Fibroblast of lung (primary cell): Measurements from ENCODE around the gene NHSL1. TPM values are rescaled to one million over a fixed set of nuclear protein-coding genes. Genes with fewer than 3 reads are reported as not detected.
"Not testable (repeated sequence)": the region's sequence is repeated elsewhere in the genome, so short reads cannot be mapped to it uniquely, and the experiment has no call there.

Source experiments
- DNase-seq, 2 donors: peaks; one replicate each; pipeline versions ENCODE4 v3.0.0 to v3.0.0-alpha.2; 2010; ENCODE audit warnings: low read depth in 2 of 2
- H2AFZ ChIP-seq: 2 replicates; pipeline ENCODE4 v1.5.1; 2012; ENCODE audit warnings: low read length, control low read depth, inconsistent platforms
- H3K27ac ChIP-seq: 2 replicates; pipeline ENCODE4 v1.5.1; 2011; ENCODE audit warnings: low read length, control low read depth; ENCODE audit not compliant: insufficient read depth
- H3K27me3 ChIP-seq: 2 replicates; pipeline ENCODE4 v1.5.1; 2011; ENCODE audit warnings: mild to moderate bottlenecking, low read length; ENCODE audit not compliant: control insufficient read depth, insufficient read depth
- H3K36me3 ChIP-seq: 2 replicates; pipeline ENCODE4 v1.5.1; 2011; ENCODE audit warnings: low read length; ENCODE audit not compliant: control insufficient read depth, insufficient read depth
- H3K4me1 ChIP-seq: 2 replicates; pipeline ENCODE4 v1.5.1; 2011; ENCODE audit warnings: low read length; ENCODE audit not compliant: control insufficient read depth, insufficient read depth; ENCODE audit errors: extremely low read depth
- H3K4me2 ChIP-seq: 2 replicates; pipeline ENCODE4 v1.5.1; 2011; ENCODE audit warnings: low read length, control low read depth; ENCODE audit not compliant: insufficient read depth; ENCODE audit errors: extremely low read depth
- H3K4me3 ChIP-seq, 4 experiments: fragments of 200-600 bp in 1 of 4; sonication (generic) in 1 of 4; replicated peaks in 1 of 4; 2 replicates each; pipeline ENCODE4 v1.5.1; 2011 to 2016; ENCODE audit warnings: low read length in 4 of 4, low read depth in 3 of 4, mild to moderate bottlenecking in 3 of 4, control low read depth in 2 of 4, inconsistent platforms in 1 of 4, mixed read lengths in 1 of 4; ENCODE audit not compliant: insufficient read depth in 1 of 4; ENCODE audit errors: control extremely low read depth in 1 of 4
- H3K79me2 ChIP-seq: 2 replicates; pipeline ENCODE4 v1.5.1; 2012; ENCODE audit warnings: mild to moderate bottlenecking, low read length, inconsistent platforms; ENCODE audit not compliant: control insufficient read depth, insufficient read depth
- H3K9ac ChIP-seq: 2 replicates; pipeline ENCODE4 v1.5.1; 2011; ENCODE audit warnings: mild to moderate bottlenecking, low read length, control low read depth; ENCODE audit not compliant: insufficient read depth
- H3K9me3 ChIP-seq: 2 replicates; pipeline ENCODE4 v1.5.1; 2012; ENCODE audit warnings: low read depth, low read length; ENCODE audit not compliant: control insufficient read depth, insufficient read depth
- H4K20me1 ChIP-seq: 2 replicates; pipeline ENCODE4 v1.5.1; 2011; ENCODE audit warnings: low read length; ENCODE audit not compliant: control insufficient read depth, insufficient read depth; ENCODE audit errors: extremely low read depth
- EZH2 ChIP-seq: IDR thresholded peaks from 2 replicates; pipeline ENCODE4 v1.5.1; 2012; ENCODE audit warnings: low read length, control low read depth, mild to moderate bottlenecking; ENCODE audit errors: missing control alignments
- polyA plus RNA-seq, 2 donors: library from polyadenylated mRNA; depleted of rRNA in 1 of 2; stranded (reverse) in 1 of 2; unstranded in 1 of 2; fragments of >200 nt; gene quantifications; 2 replicates each; pipeline ENCODE4 v1.2.1, GENCODE V29; 2011 to 2012; ENCODE audit warnings: missing spikeins in 1 of 2
- total RNA-seq: library from RNA; depleted of rRNA; stranded (reverse); fragments of >200 nt; gene quantifications from 2 replicates; pipeline ENCODE4 v1.2.1, GENCODE V29; 2014
- TF ChIP-seq, protein P1 (sequence below), 2 donors: IDR thresholded peaks in 1 of 2; conservative IDR thresholded peaks in 1 of 2; 1 replicate in 1 of 2; 2 replicates in 1 of 2; pipeline ENCODE4 v1.5.1; 2011 to 2012; ENCODE audit warnings: low read length in 2 of 2, control low read depth in 1 of 2, inconsistent platforms in 1 of 2, low read depth in 1 of 2, mild to moderate bottlenecking in 1 of 2

NHSL1 gene
- total and polyA plus RNA-seq, 2 donors (not counting 1 experiment from before 2014, with no cell fraction given): 9.5 to 10.6 TPM

DNA sequence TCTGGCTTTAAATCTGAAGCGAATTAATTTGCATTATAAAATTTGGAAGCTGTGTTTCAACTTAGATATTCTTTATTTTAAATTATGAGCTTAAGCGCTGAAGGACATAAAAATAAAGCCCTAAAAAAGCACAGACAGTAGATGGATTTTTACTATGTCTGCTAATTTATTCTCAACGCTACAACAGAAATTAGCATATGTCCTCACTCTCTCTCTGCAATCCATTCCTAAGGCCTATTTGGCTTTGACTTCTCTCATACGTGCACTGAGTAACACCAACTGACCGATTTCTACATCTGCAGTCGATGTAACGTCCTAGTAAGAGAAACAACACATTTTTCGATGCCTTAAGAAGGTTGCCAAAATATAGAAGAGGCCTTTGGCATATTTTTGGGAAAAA lies 71.6 kb downstream of the NHSL1 start:
- no peaks in the 10 kb centered on the region for H3K79me2 ChIP-seq
- H3K4me3 ChIP-seq: no peak overlapping the region
- H3K4me2 ChIP-seq: no peak overlapping the region
- H3K9ac ChIP-seq: no peak overlapping the region
- peaks cover 3% of the 10 kb centered on the region for H3K36me3 ChIP-seq
- H3K9me3 ChIP-seq: no peaks in the 10 kb centered on the region
- H2AFZ ChIP-seq: no peak overlapping the region
- H3K4me1 ChIP-seq: peaks cover 3% of the 10 kb centered on the region
- TF ChIP-seq EZH2: no peak
- TF ChIP-seq, protein P1, sequence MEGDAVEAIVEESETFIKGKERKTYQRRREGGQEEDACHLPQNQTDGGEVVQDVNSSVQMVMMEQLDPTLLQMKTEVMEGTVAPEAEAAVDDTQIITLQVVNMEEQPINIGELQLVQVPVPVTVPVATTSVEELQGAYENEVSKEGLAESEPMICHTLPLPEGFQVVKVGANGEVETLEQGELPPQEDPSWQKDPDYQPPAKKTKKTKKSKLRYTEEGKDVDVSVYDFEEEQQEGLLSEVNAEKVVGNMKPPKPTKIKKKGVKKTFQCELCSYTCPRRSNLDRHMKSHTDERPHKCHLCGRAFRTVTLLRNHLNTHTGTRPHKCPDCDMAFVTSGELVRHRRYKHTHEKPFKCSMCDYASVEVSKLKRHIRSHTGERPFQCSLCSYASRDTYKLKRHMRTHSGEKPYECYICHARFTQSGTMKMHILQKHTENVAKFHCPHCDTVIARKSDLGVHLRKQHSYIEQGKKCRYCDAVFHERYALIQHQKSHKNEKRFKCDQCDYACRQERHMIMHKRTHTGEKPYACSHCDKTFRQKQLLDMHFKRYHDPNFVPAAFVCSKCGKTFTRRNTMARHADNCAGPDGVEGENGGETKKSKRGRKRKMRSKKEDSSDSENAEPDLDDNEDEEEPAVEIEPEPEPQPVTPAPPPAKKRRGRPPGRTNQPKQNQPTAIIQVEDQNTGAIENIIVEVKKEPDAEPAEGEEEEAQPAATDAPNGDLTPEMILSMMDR (conservative IDR thresholded peaks at IDR 0.05 in 1 of 2, IDR thresholded peaks at IDR 0.05 in 1 of 2; ENCODE audit: low read depth in 1 of 2, low read length in 2 of 2): no peak
- H4K20me1 ChIP-seq: no peaks in the 10 kb centered on the region
- DNase-seq: no peak
- H3K27ac ChIP-seq: no peak overlapping the region
- no peaks in the 10 kb centered on the region for H3K27me3 ChIP-seq

DNA sequence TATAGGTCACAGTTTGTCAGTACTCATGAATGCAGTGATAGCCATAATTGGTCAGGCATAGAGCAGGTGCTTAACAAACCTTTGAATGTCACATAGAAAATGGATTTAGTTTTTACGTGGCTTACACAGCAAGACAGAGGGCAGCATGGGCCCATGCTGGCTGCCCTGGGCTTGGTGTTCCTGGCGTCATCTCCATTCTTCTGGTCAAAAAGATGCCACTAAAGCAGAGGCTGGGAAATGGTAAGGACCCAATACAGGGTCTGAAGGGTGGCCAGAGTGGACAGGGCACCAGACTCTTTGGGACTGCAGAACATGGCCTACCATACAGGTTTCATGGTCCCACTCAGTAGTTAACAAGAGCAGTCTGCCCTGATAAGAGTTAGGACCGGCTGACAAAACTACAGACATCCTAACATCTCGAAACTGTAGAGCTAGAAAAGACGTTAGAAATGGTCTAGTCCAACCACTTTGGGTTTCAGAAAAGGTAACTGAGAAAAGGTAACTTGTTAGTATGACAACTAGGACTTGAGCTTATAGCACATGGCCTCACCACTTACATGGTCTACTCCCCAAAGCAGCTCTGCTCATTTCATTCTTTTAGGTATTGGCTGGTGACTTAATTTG lies 72.7 kb downstream of the NHSL1 start:
- Histone ChIP-seq H3K36me3 (peaks cover 4% of the 10 kb centered on the region), H3K9ac (no peak overlapping the region), H3K27ac (no peak overlapping the region), H4K20me1 (no peaks in the 10 kb centered on the region), H2AFZ (no peak overlapping the region), H3K4me2 (no peak overlapping the region), H3K79me2 (no peaks in the 10 kb centered on the region), H3K4me1 (peaks cover 3% of the 10 kb centered on the region), H3K9me3 (no peaks in the 10 kb centered on the region), H3K27me3 (no peaks in the 10 kb centered on the region), H3K4me3 (no peak overlapping the region)
- DNase-seq: no peak
- TF ChIP-seq EZH2: no peak
- TF ChIP-seq, protein P1 (conservative IDR thresholded peaks at IDR 0.05 in 1 of 2, IDR thresholded peaks at IDR 0.05 in 1 of 2; ENCODE audit: low read depth in 1 of 2, low read length in 2 of 2): no peak

DNA sequence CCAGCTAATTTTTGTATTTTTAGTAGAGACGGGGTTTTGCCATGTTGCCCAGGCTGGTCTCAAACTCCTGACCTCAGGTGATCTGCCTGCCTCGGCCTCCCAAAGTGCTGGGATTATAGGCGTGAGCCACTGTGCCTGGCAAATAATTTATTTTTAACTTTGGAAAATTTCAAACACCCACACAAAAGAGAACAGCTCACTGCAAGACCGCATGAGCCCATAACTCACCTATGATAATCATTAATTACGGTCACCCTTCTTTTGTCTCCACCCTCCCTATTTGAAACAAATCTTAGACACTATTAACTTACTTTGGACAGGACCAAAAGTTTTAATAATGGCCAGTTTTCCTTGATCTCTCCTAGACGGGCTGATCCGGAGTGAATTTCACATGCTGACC lies 74.0 kb downstream of the NHSL1 start:
- H3K4me3 ChIP-seq, H3K79me2 ChIP-seq, H3K9ac ChIP-seq, H3K4me1 ChIP-seq, H4K20me1 ChIP-seq, H3K4me2 ChIP-seq, H3K36me3 ChIP-seq, H3K27ac ChIP-seq, DNase-seq, H3K9me3 ChIP-seq, H3K27me3 ChIP-seq, H2AFZ ChIP-seq: not testable (repeated sequence)
